ENCODE data around the gene NFIX. TPM values are rescaled to one million over a fixed set of nuclear protein-coding genes. Genes with fewer than 3 reads are reported as not detected.

NFIX gene
- total and polyA plus RNA-seq, 2 of the 13 experiments (the other 11 are each of a cell fraction or from before 2014, with no cell fraction given) = 3.4 to 5.4 TPM

DNA sequence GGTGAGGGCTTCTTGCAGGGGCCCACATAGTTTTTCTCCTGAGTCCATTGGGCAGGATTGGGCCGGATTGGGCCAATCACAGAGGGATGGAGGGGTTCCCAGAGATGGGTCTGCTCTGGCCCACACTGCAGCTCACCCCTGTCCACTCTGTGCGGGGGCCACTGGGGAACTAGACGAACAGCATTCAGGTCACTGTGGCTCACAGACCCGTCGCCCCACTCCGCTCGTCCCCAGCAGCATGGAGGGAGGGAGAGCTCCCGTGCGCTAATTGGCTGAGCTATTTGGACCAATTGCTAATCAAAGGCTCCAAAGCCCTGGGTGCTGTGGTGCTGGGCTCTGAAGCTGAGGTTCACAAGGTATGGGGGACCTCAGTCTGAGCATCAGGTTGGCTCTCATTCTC, 134.1 kb downstream of the NFIX start:
- ATAC-seq = no peak
- H3K4me1 ChIP-seq (ENCODE audit: insufficient read depth, low read length) = peaks cover 38% of the 10 kb centered on the region
- ChIA-PET CTCF (ENCODE audit: low intra/inter-chr PET ratio, low total read pairs) (no interaction called here), POLR2A (interaction anchor here (1.3 to 2.7 kb wide), 6 partner anchors 9 to 34 kb away, joined by 5 to 13 read pairs (median 9); partner anchors contain the start of genes IER2, NACC1 and STX10)
- peaks cover 64% of the 10 kb centered on the region for H3K79me2 ChIP-seq (ENCODE audit: insufficient read depth, low read length)
- peak overlapping the region; percentile 69 for H3K4me2 ChIP-seq (ENCODE audit: low read depth, low read length)
- DNase-seq (ENCODE audit: low spot score) = no peak
- in situ Hi-C loops (cut with HindIII; ENCODE audit: extremely low pct_ligation_motif_present, low pct_unique_long_range_greater_than_20kb) (no loop called here), intact Hi-C loops (cut with micrococcal nuclease; ENCODE audit: unreplicated experiment) (no loop called here)
- no peaks in the 10 kb centered on the region for H3K9me3 ChIP-seq (ENCODE audit: low read length)
- H3K9ac ChIP-seq (ENCODE audit: insufficient read depth, low read depth, low read length) = peak overlapping the region; percentile 77
- 94% methylated on average over 9 of the region's 9 CpGs for WGBS (ENCODE audit: low lambda C conversion rate)
- BruUV-seq (replicated peaks) = no TSS peak
- peaks cover 3 to 30% of the 10 kb centered on the region in 2 experiments; a peak in 4 of 5 replicates for H3K36me3 ChIP-seq (replicated peaks in 1 of 2; ENCODE audit: control insufficient read depth in 1 of 2, insufficient read depth in 2 of 2, low read length in 2 of 2)
- no peak for TF ChIP-seq NFE2L1 (CRISPR knock-in tag; IDR thresholded peaks at IDR 0.05; ENCODE audit: borderline replicate concordance)
- peaks cover 4% of the 10 kb centered on the region for H4K20me1 ChIP-seq (ENCODE audit: insufficient read depth, low read length)
- peak overlapping the region; percentile 96 for H3K27ac ChIP-seq (ENCODE audit: extremely low read length, insufficient read depth, low read length)
- no peak for FAIRE-seq
- no peak overlapping the region; a peak in 1 of 6 replicates for H3K4me3 ChIP-seq (replicated peaks in 1 of 3; ENCODE audit: insufficient read depth in 1 of 3, low read depth in 2 of 3, low read length in 3 of 3)
- no peaks in the 10 kb centered on the region for H3K27me3 ChIP-seq (ENCODE audit: control insufficient read depth in 1 of 2, insufficient read depth in 2 of 2, low read length in 2 of 2)
- H2AFZ ChIP-seq (ENCODE audit: low read length) = no peak overlapping the region

GRCh38 chr19:13130886-13131490, 135.7 kb downstream of the NFIX start:
- in situ Hi-C loops (cut with HindIII; ENCODE audit: extremely low pct_ligation_motif_present, low pct_unique_long_range_greater_than_20kb) = no loop called here
- no peaks in the 10 kb centered on the region for H3K27me3 ChIP-seq (ENCODE audit: control insufficient read depth in 1 of 2, insufficient read depth in 2 of 2, low read length in 2 of 2)
- 80% methylated on average over 3 of the region's 3 CpGs for WGBS (ENCODE audit: low lambda C conversion rate)
- H4K20me1 ChIP-seq (ENCODE audit: insufficient read depth, low read length) = peaks cover 4% of the 10 kb centered on the region
- H3K4me1 ChIP-seq (ENCODE audit: insufficient read depth, low read length) = peaks cover 38% of the 10 kb centered on the region
- POLR2A ChIA-PET = no interaction called here
- intact Hi-C loops (cut with micrococcal nuclease; ENCODE audit: unreplicated experiment) = no loop called here
- no peaks in the 10 kb centered on the region for H3K9me3 ChIP-seq (ENCODE audit: low read length)
- peak; percentile 63 for TF ChIP-seq RBM22 (optimal IDR thresholded peaks at IDR 0.05; ENCODE audit: low read length)
- peak; percentile 72 for TF ChIP-seq ZMYM3 (CRISPR knock-in tag; IDR thresholded peaks at IDR 0.05)
- no peak for TF ChIP-seq ZNF251 (CRISPR knock-in tag; IDR thresholded peaks at IDR 0.05)
- TF ChIP-seq CHD4 (IDR thresholded peaks at IDR 0.05; ENCODE audit: borderline replicate concordance, low read length) = peak; percentile 46; the same call in 1 of the 2 replicates
- peak; percentile 93 for TF ChIP-seq ZNF629 (CRISPR knock-in tag; conservative IDR thresholded peaks at IDR 0.05)
- TF ChIP-seq, protein P1, sequence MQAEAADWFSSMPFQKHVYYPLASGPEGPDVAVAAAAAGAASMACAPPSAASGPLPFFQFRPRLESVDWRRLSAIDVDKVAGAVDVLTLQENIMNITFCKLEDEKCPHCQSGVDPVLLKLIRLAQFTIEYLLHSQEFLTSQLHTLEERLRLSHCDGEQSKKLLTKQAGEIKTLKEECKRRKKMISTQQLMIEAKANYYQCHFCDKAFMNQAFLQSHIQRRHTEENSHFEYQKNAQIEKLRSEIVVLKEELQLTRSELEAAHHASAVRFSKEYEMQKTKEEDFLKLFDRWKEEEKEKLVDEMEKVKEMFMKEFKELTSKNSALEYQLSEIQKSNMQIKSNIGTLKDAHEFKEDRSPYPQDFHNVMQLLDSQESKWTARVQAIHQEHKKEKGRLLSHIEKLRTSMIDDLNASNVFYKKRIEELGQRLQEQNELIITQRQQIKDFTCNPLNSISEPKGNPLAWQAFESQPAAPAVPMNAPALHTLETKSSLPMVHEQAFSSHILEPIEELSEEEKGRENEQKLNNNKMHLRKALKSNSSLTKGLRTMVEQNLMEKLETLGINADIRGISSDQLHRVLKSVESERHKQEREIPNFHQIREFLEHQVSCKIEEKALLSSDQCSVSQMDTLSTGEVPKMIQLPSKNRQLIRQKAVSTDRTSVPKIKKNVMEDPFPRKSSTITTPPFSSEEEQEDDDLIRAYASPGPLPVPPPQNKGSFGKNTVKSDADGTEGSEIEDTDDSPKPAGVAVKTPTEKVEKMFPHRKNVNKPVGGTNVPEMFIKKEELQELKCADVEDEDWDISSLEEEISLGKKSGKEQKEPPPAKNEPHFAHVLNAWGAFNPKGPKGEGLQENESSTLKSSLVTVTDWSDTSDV (CRISPR knock-in tag; IDR thresholded peaks at IDR 0.05) = no peak
- TF ChIP-seq ZNF775 (CRISPR knock-in tag; IDR thresholded peaks at IDR 0.05; ENCODE audit: borderline replicate concordance) = no peak
- CTCF ChIA-PET (ENCODE audit: low intra/inter-chr PET ratio, low total read pairs) = no interaction called here
- ATAC-seq = no peak
- no peak overlapping the region for H3K9ac ChIP-seq (ENCODE audit: insufficient read depth, low read depth, low read length)
- peak overlapping the region; percentile 19 for H3K27ac ChIP-seq (ENCODE audit: extremely low read length, insufficient read depth, low read length)
- H3K4me3 ChIP-seq (replicated peaks in 1 of 3; ENCODE audit: insufficient read depth in 1 of 3, low read depth in 2 of 3, low read length in 3 of 3) = no peak overlapping the region
- no peak for FAIRE-seq
- peaks cover 8 to 45% of the 10 kb centered on the region in 2 experiments; a peak in 4 of 5 replicates for H3K36me3 ChIP-seq (replicated peaks in 1 of 2; ENCODE audit: control insufficient read depth in 1 of 2, insufficient read depth in 2 of 2, low read length in 2 of 2)
- peaks cover 60% of the 10 kb centered on the region for H3K79me2 ChIP-seq (ENCODE audit: insufficient read depth, low read length)
- H2AFZ ChIP-seq (ENCODE audit: low read length) = no peak overlapping the region
- DNase-seq (ENCODE audit: low spot score) = no peak
- BruUV-seq (replicated peaks) = no TSS peak
- H3K4me2 ChIP-seq (ENCODE audit: low read depth, low read length) = no peak overlapping the region
